Measurements from ENCODE around the gene TAF8. TPM values are rescaled to one million over a fixed set of nuclear protein-coding genes. Genes with fewer than 3 reads are reported as not detected.
A peak's percentile ranks its signal among the peaks of the same experiment; 100 is the strongest.

Gene TAF8
- total RNA-seq, 4 donors from 2014 or later: 16.7 to 35.2 (median 25.9) TPM

- Histone ChIP-seq H3K36me3 (peaks cover 0 to 10% (median 2%) of the 10 kb centered on the region in 4 donors), H3K4me1 (peaks cover 11 to 33% (median 23%) of the 10 kb centered on the region in 4 donors), H3K9me3 (no peaks in the 10 kb centered on the region), H3K27me3 (no peaks in the 10 kb centered on the region), H3K27ac (replicated peaks in 1 of 4) (peak overlapping the region in 1 of 4 donors; percentile 17), H3K4me3 (no peak overlapping the region)
- intact Hi-C loops (cut with DNase I): loop anchor here (10.0 kb wide), 1 partner anchor 58 kb away; no protein-coding TSS in a partner anchor
- no peak for DNase-seq (ENCODE audit: extremely low spot score)
- 93% methylated on average over 13 of the region's 14 CpGs for WGBS
- TF ChIP-seq POLR2AphosphoS5 (IDR thresholded peaks at IDR 0.05): no peak
- no peak for TF ChIP-seq EP300 (IDR thresholded peaks at IDR 0.05)
- TF ChIP-seq CTCF (IDR thresholded peaks at IDR 0.05): no peak
- no peak for TF ChIP-seq POLR2A (IDR thresholded peaks at IDR 0.05; ENCODE audit: low read depth)
Observed at GRCh38 chr6:42022755-42023384, 27.5 kb upstream of the TAF8 start.

- WGBS: 88% methylated on average over 11 of the region's 11 CpGs
- no peak for DNase-seq (ENCODE audit: extremely low spot score)
- Histone ChIP-seq H3K9me3 (no peaks in the 10 kb centered on the region), H3K36me3 (peaks cover 0 to 19% (median 6%) of the 10 kb centered on the region in 4 donors), H3K27me3 (no peaks in the 10 kb centered on the region), H3K4me3 (no peak overlapping the region), H3K27ac (replicated peaks in 1 of 4) (no peak overlapping the region), H3K4me1 (peaks cover 23 to 48% (median 32%) of the 10 kb centered on the region in 4 donors)
- TF ChIP-seq CTCF (IDR thresholded peaks at IDR 0.05) (no peak), POLR2AphosphoS5 (IDR thresholded peaks at IDR 0.05) (no peak), POLR2A (IDR thresholded peaks at IDR 0.05; ENCODE audit: low read depth) (no peak), EP300 (IDR thresholded peaks at IDR 0.05) (no peak)
- intact Hi-C loops (cut with DNase I): loop anchor here (10.0 kb wide), 1 partner anchor 60 kb away; no protein-coding TSS in a partner anchor
Observed at GRCh38 chr6:42025066-42025844, 25.1 kb upstream of the TAF8 start.

- Histone ChIP-seq H3K4me3 (no peak overlapping the region), H3K27me3 (no peaks in the 10 kb centered on the region), H3K4me1 (peaks cover 29 to 54% (median 38%) of the 10 kb centered on the region in 4 donors), H3K36me3 (peaks cover 0 to 21% (median 8%) of the 10 kb centered on the region in 4 donors), H3K27ac (replicated peaks in 1 of 4) (no peak overlapping the region), H3K9me3 (no peaks in the 10 kb centered on the region)
- DNase-seq (ENCODE audit: extremely low spot score): no peak
- TF ChIP-seq EP300 (IDR thresholded peaks at IDR 0.05) (no peak), CTCF (IDR thresholded peaks at IDR 0.05) (no peak), POLR2AphosphoS5 (IDR thresholded peaks at IDR 0.05) (no peak)
- 81% methylated on average over 7 of the region's 7 CpGs for WGBS
- intact Hi-C loops (cut with DNase I): loop anchor here (10.0 kb wide), 1 partner anchor 61 kb away; no protein-coding TSS in a partner anchor
Observed at GRCh38 chr6:42025845-42026243, 24.5 kb upstream of the TAF8 start.

GRCh38 chr6:42026540-42026939 is 23.8 kb upstream of the TAF8 start:
- Histone ChIP-seq H3K4me1 (peaks cover 31 to 56% (median 38%) of the 10 kb centered on the region in 4 donors), H3K27ac (replicated peaks in 1 of 4) (no peak overlapping the region), H3K4me3 (no peak overlapping the region), H3K9me3 (no peaks in the 10 kb centered on the region), H3K27me3 (no peaks in the 10 kb centered on the region), H3K36me3 (peaks cover 0 to 24% (median 8%) of the 10 kb centered on the region in 4 donors)
- TF ChIP-seq CTCF (IDR thresholded peaks at IDR 0.05) (no peak), POLR2AphosphoS5 (IDR thresholded peaks at IDR 0.05) (no peak), EP300 (IDR thresholded peaks at IDR 0.05) (no peak), POLR2A (IDR thresholded peaks at IDR 0.05; ENCODE audit: low read depth) (no peak)
- intact Hi-C loops (cut with DNase I): loop anchor here (10.0 kb wide), 1 partner anchor 62 kb away; no protein-coding TSS in a partner anchor
- no peak for DNase-seq (ENCODE audit: extremely low spot score)
- WGBS: 79% methylated on average over 4 of the region's 4 CpGs

Data from esophagus muscularis mucosa (tissue), 4 donors.